Stimulated activated CD8-positive, alpha-beta memory T cell treated with anti-CD3 and anti-CD28 coated beads, Interleukin-12 subunit alpha, Interleukin-12 subunit beta, amount 100 ng/mL, for 24 hours (primary cell): ENCODE data around the gene DLG5.

ENCODE experiments used
- DNase-seq: peaks from one replicate; pipeline ENCODE4 v3.0.0-alpha.2; 2020; ENCODE audit errors: extremely low read depth

DLG5 gene

DNA sequence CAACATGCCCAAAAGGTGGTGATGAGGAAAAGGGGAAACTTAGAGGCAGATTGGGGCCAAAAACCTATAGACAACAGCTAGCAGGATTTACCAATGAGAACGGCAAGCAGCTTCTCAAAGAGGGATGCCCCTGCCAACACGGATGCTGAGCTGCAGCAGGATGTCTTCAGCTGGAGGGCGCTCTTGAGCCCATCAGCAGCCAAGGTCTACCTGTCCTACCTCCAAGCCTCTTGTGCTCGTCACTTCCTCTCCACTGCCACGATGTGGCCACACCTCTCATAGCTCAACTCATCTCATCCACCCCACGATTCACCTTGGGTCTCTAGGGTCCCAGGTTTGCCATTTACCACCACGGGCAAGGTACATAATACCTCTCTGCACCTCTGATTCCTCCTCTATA, 36.5 kb downstream of the DLG5 start:
- no peak for DNase-seq

DNA sequence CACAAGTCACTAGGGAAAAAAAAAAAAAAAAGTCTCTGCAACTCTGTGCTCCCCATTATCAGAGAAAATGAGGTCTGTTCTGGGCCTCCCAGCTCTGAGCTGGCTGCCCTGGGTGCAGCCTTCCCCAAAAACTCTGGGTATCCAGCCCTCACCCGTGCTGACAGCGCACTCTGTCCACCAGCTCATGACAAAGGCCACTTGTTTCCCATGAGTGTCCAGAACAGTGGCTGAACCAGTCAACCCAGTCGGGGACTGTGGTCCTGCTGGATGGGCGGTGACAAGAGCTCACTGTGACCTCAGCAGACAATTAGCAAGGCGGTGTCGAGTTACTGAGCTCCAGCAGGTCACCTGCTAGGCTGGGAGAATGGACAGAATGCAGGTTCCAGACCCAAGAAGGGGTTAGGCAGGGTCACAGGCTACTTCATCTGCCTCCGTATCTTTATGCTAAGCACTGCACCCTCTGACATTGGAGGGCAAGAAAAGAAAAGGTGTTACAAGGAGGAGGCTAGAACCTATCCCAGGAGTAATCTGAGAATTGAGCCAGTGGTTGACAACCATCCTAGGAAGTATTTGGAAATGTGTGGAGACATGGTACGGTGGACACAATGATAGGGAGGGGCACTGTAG, 37.2 kb downstream of the DLG5 start:
- no peak for DNase-seq

DNA sequence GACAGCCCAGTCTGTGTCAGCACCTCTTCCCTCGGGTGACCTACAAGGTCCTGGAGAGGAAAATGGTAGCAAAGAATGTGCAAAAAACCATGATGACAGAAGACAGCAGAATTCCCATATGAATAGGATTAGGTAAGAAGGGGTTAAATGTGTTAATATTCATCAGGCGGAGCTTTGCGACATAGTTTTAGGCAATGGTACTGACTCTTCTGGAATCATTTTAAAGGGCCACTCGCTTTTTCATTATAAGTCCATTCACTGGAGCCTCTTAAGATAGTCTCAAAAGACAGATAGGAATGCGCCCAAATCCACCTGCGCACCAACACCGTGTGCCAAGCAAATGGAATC, 38.2 kb downstream of the DLG5 start:
- DNase-seq, result no peak

DNA sequence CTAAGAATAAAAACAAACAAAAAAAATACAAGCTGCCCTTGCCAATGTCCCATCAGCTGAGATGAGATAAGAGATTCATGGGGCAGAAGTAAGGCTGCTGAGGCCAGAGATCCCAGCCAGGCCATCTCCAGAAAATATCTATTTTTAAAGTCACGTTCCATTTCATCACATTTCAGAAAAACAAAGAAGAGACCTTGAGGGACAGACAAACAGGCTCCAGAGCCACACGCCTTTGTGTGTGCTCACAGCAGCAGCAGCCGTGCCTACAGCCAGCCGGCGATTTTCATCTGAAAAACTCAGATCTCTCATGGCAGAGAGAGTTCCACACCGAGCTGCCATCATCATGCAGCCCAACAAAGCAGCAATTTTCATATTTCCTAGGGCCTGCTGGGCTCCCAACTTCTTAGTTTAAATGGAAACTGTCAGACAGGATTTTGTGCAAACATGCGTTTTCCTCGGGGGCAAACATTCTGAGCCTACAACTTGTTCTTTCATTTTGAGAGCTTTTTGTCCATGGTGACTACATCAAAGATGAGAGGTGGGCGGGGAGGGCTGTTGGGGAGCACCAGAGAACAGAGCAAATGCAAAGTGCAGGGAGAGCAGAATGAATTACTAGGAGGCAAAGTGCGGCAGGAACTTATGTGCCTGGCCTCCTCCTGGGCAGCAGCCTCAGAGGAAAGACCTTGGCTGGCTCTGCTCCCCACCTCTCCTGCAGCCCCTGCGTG, 38.8 kb downstream of the DLG5 start:
- no peak for DNase-seq

DNA sequence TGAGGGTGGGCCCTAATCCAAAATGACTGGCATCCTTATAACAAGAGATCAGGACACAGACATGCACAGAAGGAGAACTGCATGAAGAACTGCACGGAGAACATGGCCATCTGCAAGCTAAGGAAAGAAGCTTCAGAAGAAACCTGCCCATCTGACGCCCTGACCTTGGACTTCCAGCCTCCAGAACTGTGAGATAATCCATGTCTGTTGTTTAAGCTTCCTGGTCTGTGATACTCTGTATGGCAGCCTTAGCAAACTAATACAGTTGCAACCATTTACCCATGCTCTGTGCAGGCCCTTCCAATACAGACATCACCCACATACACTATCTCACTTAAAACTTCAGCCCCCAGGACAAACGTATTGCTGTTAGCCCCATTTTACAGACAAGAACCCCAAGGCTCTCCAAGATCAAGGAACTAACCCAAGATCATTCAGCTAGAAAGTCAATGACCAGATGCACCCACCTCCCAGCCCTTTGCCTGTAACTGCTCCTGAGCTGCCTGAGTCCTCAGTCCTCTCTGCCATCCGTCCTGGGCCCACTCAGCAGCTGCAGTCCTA, 39.7 kb downstream of the DLG5 start:
- DNase-seq, result no peak

DNA sequence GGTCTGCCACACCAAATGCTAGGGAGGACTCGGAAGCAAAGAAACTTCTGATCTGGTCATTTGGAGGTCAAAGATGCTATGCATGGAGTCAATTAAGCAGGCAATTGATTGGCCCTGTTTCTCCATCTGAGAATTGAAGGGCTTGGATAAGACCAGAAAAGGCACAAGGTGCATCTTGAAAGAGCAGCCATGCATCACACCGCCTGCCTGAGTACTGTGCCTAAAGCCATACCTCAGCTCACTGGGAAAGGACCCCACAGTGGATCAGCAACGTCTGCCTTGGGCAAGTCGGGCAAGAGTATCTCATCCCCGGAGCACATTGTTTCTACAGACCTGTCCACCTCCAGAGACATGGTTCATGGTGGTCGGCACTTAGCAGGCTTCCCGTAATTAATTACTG, 42.4 kb downstream of the DLG5 start:
- DNase-seq, result no peak

DNA sequence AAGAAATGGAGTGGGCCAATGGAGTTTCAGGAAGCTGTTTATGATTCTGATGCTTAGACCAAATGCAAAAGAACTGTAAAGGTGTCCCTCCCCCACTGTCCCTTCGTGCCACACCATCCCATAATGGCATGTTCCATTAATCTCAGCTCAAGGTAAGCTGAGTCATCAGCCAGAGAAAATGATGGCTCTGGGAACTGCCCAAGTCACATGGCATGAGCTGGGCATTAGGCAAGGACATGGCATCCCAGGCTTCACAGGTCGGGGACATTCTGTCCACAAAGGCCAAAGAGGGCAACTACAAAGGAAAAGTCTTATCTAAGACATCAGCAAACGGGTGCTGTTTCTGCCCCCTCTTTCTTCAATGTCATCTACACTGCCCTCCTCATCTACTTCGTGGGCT, 44.9 kb downstream of the DLG5 start:
- DNase-seq, result no peak

DNA sequence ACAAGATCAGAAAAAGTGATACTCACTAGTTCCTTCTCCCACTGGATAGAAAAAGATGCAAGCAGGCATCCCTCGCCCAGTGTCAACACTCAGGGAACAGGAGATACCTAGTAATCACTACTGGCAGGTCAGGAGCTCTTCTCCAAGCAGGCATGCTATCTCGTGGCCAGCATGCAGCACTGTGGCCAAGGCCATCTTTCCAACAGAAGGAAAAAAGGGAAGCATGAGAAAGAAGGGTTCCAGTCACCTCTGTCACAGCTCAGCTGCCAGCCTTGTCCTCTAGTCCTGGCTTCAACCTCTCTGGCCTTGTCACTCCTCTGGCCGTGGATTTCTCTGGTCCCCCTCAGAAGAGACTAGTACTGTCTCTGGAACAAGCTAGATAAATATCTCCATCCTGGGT, 45.3 kb downstream of the DLG5 start:
- no peak for DNase-seq

DNA sequence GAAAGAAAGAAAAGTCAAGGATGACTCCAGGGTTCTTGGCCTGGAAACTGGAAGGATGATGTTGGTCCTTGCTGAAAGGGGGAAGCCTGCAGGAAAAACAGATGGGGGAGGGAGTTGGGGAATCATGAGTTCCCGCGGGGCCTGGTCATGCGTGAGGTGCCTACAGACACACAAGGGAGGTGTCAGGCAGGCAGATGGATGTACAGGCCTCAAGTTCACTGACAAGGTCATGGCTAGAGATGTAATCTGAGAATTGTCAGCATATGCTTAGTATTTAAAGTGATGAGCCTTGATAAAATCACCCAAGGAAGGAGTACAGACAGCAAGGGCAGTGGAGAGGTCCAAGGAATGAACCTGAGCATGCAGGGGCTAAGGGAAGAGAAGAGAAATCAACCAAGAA, 46.8 kb downstream of the DLG5 start:
- DNase-seq, result no peak

DNA sequence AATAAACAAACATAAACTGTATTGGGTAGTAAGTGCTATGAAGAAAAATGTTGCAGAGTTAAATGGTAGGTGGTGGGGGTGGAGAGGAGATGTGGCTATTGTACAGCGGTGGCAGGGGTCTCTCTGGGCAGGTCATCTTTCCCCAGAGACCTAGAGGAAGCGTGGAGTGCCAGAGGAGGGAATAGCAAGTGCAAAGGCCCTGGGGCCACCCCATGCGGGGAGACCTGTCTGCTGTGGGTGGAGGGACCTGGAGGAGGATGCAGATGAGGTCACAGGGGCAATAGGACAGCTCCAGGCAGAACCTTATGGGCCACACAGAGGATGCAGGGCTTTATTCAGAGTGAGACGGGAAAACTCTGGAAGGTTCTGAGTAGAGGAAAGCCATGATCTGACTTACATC, 47.5 kb downstream of the DLG5 start:
- no peak for DNase-seq

DNA sequence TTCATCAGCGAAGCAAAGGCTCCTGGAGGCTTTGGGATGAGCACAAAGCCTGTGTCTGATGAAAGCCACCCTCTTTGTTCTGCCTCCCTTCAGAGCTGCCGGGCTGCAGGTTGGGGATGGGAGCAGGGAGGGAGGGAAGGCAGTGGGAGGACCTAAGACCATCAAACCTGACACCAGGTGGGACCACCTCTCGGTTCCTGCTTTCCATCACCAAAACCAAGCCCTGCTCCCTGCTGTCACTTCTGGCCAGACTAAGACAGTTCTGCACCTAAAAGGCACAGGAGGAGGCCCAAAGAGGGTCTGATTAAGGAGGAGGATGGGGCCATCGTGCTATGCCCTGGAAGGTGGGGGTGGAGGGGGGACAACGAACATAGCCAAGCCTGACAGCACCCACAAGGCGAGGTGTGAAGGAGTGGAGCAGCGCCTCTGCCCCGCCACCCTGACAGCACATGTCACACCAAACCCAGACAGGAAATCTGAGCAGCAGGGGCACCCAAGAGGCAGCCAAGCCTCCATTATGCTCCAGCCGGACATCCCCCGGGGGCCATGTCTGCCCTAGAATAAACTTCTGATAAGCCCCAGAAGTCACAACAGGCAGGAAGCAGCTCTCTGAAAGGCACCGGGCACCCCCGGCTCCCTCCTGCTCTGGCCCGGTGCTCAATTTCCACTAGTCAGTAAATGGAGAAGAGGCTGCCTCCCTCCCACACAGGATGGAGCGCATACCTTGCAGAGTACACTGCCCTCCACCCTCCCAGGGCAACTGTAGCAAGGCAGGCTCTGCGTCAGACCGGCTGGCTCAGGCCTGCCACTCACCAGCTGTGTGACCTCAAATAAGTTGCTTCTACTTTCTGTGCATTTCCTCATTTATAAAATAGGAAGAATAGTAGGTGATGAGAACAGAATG, 48.9 kb downstream of the DLG5 start:
- DNase-seq, result no peak

DNA sequence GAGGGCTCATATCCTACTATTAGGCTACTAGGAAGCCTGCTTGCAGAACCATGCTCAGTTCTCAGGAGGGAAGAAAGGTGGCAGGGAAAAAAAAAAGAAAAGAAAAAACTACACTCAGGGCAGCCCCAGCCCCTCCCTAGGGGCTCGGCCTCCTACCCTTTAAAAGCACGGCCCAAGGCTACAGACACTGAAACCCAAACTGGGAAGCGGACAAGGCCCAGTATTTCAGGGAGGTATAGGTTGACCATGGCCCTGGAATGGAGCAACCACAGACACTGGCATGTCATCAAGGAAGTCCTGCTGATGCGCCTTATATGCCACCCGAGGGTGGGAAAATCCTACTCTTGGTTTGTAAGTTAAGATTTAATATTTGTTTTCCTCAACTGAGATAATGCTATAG, 50.8 kb downstream of the DLG5 start:
- no peak for DNase-seq

DNA sequence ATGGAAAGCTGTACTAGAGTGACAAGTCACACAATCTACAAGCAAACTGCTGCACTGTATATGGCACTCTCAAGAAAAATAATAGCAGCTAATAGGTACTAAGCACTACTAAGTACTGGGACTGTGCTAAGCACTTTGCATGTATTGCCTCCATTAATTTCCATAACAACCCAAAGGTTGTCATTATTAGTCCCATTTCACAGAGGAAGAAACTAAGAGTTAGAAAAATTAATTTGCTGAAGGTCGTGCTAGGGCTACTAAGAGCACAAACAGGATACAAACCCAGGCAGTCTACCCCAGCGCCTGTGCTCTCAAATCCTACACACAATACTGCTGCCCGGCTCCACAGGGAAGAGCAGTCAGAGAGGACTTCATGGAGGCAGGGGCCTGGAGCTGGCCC, 51.7 kb downstream of the DLG5 start:
- DNase-seq, result no peak

DNA sequence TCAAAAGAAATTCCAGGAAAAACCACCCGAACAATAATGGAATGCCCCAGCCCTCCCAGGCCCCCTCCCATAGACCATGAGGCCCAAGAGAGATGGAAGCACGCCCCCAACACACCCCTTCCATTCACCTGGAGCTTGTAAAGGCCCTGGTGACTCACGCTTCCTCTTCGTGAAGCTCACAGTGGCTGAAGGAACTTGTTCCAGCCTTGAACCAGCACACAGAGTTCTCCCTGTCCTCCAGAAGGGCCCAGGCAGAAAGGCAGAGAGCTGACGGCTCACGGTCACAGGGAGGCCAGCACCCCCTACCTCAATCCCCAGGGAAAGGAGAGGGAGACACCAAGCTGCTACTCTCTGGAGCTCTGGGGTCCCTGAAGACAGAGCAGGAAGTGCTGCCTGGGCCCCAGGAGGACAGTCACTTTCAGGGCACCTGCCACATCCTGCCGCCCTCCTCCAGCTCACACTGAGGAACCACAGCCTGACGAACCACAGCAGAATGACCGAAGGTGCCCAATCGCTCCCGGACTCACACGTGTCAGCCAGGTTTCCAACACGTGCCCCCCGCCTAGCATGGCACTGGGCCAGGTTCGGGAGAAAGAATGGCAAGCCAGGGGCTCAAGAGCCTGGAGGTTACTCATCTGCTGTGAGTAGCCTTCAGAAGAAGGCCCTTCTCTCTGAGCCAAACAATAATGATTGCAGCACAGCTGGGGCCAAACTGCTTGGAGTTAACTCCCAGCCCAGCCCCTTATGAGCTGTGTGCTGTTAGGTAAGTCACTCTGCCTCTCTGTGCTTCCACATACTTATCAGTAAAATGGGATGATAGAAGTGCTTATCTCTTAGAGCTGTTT, 52.8 kb downstream of the DLG5 start:
- DNase-seq, result no peak

DNA sequence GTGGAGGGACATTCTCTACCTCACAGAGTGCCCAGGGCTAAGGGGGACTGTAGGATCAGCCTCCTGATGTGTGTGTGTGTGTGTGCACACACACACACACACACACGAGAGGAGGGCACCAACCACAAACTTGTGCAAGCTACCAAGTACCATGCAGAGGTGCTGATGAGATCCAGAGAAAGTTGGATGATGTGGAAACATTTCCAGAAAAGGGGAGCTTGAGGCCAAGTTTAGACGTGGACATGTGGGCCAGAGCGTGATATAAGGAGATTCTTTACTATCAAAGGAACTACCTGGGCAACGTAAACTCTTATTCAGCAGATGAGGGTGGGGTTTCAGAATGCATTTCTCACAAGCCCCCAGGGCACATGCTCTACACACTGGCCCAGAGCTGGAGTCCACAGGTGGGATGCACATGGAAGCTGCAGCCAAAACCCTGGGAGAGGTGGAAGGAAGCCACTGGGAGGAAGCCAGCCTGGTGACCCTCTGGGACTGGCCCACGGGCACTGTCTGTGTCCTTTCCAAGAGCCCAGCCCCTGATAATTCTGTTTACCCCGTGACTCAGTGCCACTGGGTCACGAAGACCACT, 53.5 kb downstream of the DLG5 start:
- no peak for DNase-seq

DNA sequence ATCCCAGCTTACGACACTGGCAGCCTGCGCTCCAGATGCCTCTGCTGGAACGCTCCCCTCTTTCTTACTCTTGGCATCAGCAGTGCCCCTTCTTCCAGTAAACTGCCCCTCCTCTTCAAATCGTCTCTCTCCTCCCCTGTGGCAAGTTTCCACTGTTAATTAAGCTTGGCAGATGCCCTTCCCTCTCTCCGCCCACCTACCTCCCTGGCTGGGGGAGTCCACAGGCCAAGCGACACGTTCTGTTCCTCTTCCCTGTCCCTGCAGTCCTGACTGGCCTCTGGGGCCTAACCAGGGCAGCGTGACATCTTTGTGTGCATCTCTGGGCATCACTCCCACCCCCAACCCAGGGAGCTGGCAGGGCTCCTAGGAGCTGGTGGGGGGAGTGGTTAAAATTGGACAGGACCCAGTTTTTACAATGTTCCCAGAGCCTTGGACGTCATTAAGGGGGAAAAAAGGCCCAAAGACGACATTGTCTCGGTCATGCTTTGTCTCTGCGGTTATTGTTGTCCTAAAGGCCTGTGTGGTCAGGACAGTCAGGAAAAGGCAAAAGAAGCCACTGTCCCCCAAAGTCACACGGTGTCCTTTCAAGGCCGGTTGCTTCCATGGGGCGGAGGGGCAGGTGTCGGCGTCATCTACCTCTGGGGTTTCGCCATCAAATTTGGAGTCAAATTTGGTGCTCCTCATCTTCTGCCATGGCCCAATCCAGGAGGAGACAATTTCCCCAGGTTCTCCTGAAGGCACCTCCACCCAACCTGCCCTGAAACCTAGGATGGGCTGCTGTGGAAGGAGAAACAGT, 54.2 kb downstream of the DLG5 start:
- DNase-seq, result no peak

DNA sequence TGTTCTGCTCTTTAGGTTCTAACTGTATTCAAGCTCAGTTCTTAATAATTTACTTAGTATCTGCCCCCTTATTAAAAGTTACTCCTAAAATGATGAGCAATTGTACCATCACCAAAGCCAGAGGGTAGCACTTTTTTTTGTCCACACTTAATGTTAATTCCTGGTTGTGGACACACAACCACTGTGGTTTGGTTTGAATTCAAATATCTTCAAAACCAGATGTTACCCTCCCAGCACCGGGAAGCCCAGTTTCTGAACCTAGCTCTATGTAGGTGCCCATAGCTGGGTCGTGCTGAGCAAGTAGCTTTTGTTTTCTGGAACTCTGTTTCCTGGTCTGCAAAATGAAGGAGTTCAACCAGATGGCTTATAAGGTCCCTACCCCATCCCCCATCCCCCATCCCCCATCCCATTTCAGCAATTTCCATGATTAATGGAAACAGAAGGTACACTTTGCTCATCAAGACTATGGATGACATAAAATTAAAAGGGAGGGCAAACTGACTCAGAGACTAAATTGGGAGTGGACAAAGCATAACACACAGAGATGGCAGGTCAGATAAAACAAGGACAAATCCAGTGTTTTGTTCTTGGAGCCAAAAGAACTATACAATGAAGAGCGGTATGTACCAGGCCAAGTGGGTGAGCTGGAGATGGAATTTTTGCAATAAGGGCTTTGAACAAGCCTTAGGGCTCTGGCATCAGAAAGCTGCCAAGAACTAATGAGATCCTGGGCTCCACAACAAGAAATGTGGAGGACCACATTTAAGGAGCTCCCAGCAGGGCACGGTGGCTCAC, 56.7 kb downstream of the DLG5 start:
- no peak for DNase-seq

DNA sequence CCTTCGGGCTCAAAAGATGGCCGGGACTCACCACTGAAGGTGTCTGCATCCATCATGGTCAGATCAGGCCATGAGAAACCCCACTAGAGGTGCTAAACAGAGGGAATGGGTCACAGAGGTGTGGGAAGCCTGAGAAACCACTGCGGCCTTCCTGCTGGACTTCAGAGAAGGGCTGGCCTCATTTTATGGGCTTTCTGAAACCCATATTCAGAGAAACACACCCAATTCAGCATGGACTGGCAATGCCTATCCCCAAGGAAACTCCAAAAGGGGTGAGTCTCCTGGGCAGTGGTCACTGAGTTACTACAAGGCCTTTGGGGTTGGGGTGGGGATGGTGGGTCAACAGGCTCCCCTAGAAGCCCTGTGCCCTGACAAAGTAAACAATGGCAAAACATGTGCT, 58.0 kb downstream of the DLG5 start:
- DNase-seq, result no peak

DNA sequence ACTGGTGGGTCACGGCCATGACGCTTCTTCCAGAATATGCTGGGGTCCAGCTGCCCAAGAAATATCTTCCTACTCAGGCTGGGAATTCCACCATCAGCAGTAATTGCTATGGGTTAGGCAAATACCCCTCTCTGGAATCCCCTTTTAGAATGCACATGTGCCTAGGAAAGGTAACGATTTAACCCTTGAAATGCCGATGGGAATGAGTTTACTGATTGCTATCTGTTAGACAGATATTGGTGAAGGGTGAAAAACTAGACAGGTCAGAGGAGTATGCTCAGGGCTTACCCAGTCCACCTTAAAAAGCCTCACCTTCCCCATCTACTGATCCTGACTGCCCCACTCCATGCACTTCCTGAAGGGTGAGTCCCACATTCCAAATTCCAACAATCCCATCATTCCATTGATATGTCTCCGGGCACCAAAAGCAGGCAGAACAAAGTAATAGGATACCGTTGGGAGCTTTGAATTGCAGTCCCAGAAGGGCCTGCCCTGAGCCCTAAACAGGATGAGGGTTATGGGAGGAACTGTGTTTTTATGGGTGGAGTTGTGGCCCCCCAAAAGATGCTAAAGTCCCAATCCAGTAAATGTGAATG, 59.3 kb downstream of the DLG5 start:
- no peak for DNase-seq
